ENCODE data around the gene GNG12. TPM values are rescaled to one million over a fixed set of nuclear protein-coding genes. Genes with fewer than 3 reads are reported as not detected.

Gene GNG12
- polyA plus RNA-seq, 1 donor (not counting 4 experiments of a cell fraction or from before 2014, with no cell fraction given), result 208 TPM

DNA sequence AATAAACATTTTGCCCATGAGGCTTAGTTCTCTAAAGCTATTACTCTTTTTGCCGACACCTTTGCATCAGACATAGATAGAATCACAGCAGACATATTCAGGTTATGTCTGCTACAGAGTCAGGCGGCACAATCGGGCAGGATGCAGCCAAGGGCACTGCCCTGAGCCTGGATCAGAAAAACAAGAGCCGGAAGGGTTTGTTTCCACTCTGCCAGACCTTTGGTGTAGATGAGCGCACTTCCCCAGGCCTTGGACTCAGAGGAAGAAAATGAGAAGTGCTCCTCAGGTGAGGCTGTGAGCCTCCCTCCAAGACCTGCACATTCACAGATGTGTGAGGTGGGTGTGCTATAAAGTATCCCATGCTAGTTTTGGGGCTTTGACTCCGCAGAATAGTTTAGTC is 43.7 kb downstream of the GNG12 start:
- Histone ChIP-seq H3K4me1 (ENCODE audit: control insufficient read depth, extremely low read depth, insufficient read depth, low read length) (peaks cover 43% of the 10 kb centered on the region), H3K27ac (ENCODE audit: control insufficient read depth, insufficient read depth, low read length) (no peak overlapping the region)
- dilution Hi-C loops (cut with MboI; ENCODE audit: extremely low pct_ligation_motif_present, low sequenced_read_pairs), result no loop called here

GRCh38 chr1:67788904-67789303 is 44.4 kb downstream of the GNG12 start:
- dilution Hi-C loops (cut with MboI; ENCODE audit: extremely low pct_ligation_motif_present, low sequenced_read_pairs), result no loop called here
- Histone ChIP-seq H3K9me3 (ENCODE audit: control insufficient read depth, low read depth, low read length) (no peaks in the 10 kb centered on the region), H3K27me3 (ENCODE audit: control insufficient read depth, extremely low read depth, insufficient read depth, low read length) (no peaks in the 10 kb centered on the region), H4K20me1 (ENCODE audit: control insufficient read depth, extremely low read depth, insufficient read depth, low read length) (peaks cover 28% of the 10 kb centered on the region), H3K4me1 (ENCODE audit: control insufficient read depth, extremely low read depth, insufficient read depth, low read length) (peaks cover 43% of the 10 kb centered on the region), H3K4me2 (ENCODE audit: control insufficient read depth, extremely low read depth, insufficient read depth, low read depth, low read length) (no peak overlapping the region), H3K27ac (ENCODE audit: control insufficient read depth, insufficient read depth, low read length) (no peak overlapping the region), H3K79me2 (ENCODE audit: control insufficient read depth, insufficient read depth, low read length) (peaks cover 94% of the 10 kb centered on the region), H3K9ac (ENCODE audit: control insufficient read depth, extremely low read depth, insufficient read depth, low read length) (no peak overlapping the region), H2AFZ (ENCODE audit: control insufficient read depth, low read length) (no peak overlapping the region), H3K36me3 (ENCODE audit: control insufficient read depth in 2 of 2, extremely low read depth in 1 of 2, insufficient read depth in 2 of 2, low read length in 2 of 2) (peaks cover 0 to 3% of the 10 kb centered on the region in 2 experiments), H3K4me3 (ENCODE audit: control insufficient read depth in 2 of 3, extremely low read depth in 1 of 3, insufficient read depth in 2 of 3, low read depth in 1 of 3, low read length in 3 of 3) (no peak overlapping the region), H3K9me1 (ENCODE audit: control insufficient read depth, extremely low read depth, insufficient read depth, low read length) (peaks cover 2% of the 10 kb centered on the region)
- TF ChIP-seq CTCF (optimal IDR thresholded peaks at IDR 0.05 in 1 of 3, IDR thresholded peaks at IDR 0.05 in 1 of 3, conservative IDR thresholded peaks at IDR 0.05 in 1 of 3; ENCODE audit: extremely low read depth in 1 of 3, insufficient read depth in 2 of 3, low read length in 3 of 3) (no peak), EZH2 (IDR thresholded peaks at IDR 0.05; ENCODE audit: low read length) (no peak)
- no peak for FAIRE-seq
- DNase-seq (ENCODE audit: low read depth, low spot score), result no peak

More for the DNA sequence above, 43.7 kb downstream of the GNG12 start:
- Histone ChIP-seq H4K20me1 (ENCODE audit: control insufficient read depth, extremely low read depth, insufficient read depth, low read length) (peaks cover 28% of the 10 kb centered on the region), H3K9ac (ENCODE audit: control insufficient read depth, extremely low read depth, insufficient read depth, low read length) (no peak overlapping the region), H3K36me3 (ENCODE audit: control insufficient read depth in 2 of 2, extremely low read depth in 1 of 2, insufficient read depth in 2 of 2, low read length in 2 of 2) (peaks cover 0 to 3% of the 10 kb centered on the region in 2 experiments), H3K4me2 (ENCODE audit: control insufficient read depth, extremely low read depth, insufficient read depth, low read depth, low read length) (no peak overlapping the region), H3K9me3 (ENCODE audit: control insufficient read depth, low read depth, low read length) (no peaks in the 10 kb centered on the region), H3K9me1 (ENCODE audit: control insufficient read depth, extremely low read depth, insufficient read depth, low read length) (peaks cover 2% of the 10 kb centered on the region), H3K4me3 (ENCODE audit: control insufficient read depth in 2 of 3, extremely low read depth in 1 of 3, insufficient read depth in 2 of 3, low read depth in 1 of 3, low read length in 3 of 3) (no peak overlapping the region), H2AFZ (ENCODE audit: control insufficient read depth, low read length) (no peak overlapping the region), H3K79me2 (ENCODE audit: control insufficient read depth, insufficient read depth, low read length) (peaks cover 99% of the 10 kb centered on the region), H3K27me3 (ENCODE audit: control insufficient read depth, extremely low read depth, insufficient read depth, low read length) (no peaks in the 10 kb centered on the region)
- no peak for DNase-seq (ENCODE audit: low read depth, low spot score)
- no peak for FAIRE-seq
- TF ChIP-seq EZH2 (IDR thresholded peaks at IDR 0.05; ENCODE audit: low read length) (no peak), CTCF (optimal IDR thresholded peaks at IDR 0.05 in 1 of 3, IDR thresholded peaks at IDR 0.05 in 1 of 3, conservative IDR thresholded peaks at IDR 0.05 in 1 of 3; ENCODE audit: extremely low read depth in 1 of 3, insufficient read depth in 2 of 3, low read length in 3 of 3) (no peak)

All from keratinocyte (primary cell).